Measurements from ENCODE around the gene DES. TPM values are rescaled to one million over a fixed set of nuclear protein-coding genes. Genes with fewer than 3 reads are reported as not detected.

Gene DES
- total RNA-seq, 1 donor from 2014 or later = not detected

DNA sequence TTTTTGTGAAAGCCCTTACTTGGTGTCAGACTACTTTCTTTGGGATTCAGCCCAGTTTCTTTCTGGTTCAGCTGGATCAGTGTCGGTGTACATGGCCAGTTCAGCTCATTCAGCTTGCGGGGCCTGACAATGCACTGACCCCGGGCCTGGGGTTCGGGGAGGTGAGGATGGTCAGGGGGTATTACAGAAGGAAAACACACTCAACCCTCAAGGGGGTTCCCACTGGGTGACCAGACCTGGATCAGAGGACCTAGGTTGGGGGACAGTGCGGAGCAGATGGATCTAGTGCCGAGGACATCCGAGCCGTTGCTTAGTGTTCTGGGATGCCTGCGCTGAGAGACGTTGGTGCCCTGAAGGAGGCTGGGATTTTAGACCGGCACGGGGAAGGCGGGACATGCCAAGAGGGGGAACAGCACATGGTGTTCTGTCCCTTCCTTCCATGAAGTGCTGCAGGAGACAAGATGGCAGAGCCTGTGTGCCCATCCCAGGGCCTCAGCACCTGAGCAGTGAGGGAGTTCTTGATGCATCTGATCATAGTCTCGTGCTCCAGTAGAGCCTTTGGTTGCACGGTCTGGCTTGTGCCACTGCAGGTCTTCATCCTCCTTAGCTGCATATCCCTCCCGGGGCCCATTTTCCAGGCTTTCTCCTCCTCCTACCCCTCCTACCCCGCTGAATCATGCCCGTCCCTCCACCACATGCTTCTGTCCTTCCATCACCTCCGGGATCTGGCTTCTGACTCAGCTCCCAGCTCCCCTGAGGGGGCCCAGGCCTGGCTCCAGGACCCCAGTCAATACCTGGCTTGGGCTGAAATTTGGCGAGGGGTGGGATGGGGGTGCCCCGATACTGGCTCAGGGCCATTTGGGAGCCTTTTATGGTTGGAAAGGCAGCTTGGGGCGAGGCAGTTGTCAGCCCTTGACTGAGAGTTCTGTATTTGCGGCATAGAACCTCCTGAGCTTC lies 34.5 kb downstream of the DES start:
- intact Hi-C loops (cut with micrococcal nuclease) = no loop called here

GRCh38 chr2:219453671-219454590 lies 35.8 kb downstream of the DES start:
- intact Hi-C loops (cut with micrococcal nuclease) = no loop called here

DNA sequence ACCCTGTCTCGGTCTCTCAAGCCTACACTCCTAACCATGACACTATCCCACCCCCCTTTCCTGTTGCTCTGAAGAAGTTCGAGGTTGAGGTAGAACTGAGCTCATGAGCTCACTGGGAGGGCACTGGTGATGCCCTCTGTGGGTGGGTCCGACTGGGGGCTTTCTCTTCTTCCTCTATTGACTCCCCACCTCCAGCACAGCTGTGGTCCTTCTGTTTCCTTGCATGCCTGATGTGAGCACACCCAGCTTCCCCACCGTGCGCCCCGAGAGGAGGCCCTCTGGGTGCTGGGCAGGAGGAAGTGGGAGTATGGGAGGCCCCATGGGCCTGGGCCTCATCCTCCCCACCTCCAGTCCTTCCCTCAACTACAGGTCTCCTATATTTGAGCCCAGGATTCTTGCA lies 37.4 kb downstream of the DES start:
- intact Hi-C loops (cut with micrococcal nuclease) = no loop called here

DNA sequence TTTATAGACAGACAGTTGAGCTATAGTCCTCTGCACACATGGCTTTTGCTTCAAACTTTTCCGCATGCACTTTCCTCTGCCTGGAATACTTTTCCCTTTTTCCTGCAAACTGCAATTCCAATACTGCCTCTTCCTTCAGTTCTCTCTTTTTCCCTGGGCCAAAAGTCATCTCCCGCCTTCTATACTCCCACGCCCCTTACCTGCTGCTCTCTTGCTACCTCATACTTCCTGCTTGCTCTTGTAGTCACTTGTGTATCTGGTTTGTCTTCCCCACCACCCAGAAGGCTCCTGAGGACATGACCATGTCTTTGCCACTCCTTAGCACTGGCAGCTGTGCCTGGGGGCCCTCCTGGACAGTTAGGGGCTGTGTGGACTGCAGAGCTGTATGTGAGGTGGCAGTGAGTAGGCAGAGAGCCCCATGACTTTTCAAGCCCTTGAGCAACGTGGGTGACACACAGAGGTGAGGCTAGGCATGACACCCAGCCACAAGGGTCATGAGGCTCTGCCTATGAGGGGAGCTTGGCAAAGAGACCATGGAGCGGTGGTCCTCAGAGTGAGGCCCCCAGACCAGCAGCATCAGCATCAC lies 39.7 kb downstream of the DES start:
- intact Hi-C loops (cut with micrococcal nuclease) = no loop called here

DNA sequence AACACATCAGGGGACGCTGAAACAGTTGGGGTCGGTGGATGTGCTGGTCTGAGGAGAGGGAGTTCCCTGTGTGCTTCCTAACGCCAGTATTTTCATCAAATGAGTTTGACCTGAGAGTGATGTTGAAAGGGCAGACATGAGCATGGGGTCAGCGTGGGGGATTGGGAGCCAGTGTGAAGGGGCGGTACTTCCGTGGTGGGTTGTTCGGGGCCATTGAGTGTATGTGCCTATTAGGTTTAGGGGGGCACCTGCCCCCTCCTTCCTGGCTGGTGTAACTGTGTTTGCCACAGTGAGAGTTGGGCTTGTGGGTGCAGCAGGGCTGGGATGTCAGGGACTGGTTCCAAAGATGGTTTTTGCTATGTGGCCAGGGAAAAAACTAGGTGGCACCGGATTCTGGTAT lies 40.8 kb downstream of the DES start:
- intact Hi-C loops (cut with micrococcal nuclease) = loop anchor here (1.0 kb wide), 2 partner anchors 56 to 71 kb away; no protein-coding TSS in a partner anchor

DNA sequence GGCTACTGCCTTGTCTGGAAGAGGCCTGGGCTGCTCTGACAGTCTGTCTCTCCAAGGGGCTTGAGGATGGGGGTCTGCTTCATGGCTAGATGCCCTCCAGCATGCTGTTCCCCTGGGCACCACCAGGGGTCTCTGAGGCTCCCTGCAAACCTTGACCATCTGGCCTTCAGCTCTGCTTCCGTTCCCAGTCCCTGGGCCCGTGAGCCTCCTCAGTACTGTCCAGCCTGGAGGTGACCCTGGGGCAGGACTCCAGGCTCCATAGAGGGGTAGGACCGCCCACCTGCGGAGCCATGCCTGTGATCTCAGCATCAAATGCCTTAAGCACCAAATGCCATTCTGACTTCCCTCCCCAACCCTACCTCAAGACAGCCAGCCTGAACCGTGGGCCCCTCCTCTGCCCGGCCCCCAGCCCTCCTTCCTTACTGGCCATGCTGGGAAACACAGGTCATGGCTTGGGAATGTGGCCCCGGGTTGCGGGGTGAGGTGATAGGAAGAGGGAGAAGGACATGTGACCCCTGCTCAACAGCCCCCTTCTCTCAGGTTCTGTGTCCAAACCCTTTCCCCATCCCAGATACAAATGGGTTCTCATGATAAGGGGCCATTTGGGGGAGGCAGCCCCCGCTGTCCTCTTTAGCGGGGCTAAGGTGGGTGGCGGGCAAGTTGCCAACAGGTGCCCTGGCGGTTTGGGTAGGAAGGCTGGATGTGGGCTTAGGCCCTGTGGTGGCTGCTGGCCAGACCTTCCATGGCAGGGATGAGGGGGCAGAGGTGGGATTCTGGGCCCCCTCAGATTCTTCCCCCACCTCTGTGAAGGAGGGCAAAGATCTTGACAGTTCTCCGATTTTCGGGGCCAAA lies 41.5 kb downstream of the DES start:
- intact Hi-C loops (cut with micrococcal nuclease) = loop anchor here (1.0 kb wide), 2 partner anchors 56 to 71 kb away; no protein-coding TSS in a partner anchor

DNA sequence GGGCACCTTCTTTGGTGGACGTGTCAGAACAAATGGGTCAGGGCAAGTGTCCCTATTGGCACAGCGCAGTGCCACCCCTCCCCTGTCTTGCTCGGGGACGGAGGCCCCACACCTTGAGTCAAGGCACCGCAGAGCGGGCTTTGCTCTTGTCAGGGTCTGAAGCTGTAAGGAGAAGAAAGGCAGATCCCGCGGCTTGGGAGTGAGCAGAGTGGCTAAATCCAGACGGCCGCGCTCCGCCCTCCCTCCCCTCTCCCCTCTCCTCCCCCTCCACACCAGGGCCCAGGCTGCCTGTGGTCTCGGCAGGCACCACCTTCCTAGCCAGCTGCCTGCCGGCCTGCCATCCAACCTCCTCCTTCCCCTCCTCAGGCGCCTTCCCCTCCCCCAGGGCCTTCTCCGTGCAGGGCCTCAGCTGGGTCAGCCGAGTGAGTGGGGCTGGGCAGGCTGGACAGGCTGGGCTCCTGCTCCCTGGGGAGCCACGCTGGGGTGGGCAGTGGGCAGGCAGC lies 42.3 kb downstream of the DES start:
- intact Hi-C loops (cut with micrococcal nuclease) = no loop called here

DNA sequence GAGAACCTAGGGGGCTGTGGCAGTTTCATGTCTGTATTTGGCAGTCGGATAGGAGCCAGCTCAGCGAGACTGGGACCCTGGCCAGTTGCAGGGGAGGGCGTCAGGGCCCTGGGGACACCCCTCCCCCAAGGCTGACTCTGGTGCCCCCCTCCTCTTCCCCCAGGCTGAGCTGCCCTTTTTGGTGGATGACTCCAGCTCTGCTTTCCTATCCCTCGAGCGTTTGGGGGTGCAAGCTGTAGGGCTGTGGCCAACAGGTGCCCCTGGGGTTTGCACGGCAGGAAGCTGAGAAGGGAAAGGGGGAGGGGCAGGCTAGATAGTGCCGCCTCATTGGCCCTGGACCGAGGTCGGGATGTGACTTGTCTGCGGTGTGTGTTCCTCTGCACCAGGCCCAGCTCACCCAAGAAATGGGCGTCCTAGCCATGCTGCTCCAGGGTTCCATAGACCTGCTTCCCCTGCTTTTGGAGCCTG lies 42.9 kb downstream of the DES start:
- intact Hi-C loops (cut with micrococcal nuclease) = no loop called here

- intact Hi-C loops (cut with micrococcal nuclease) = no loop called here
Measured at GRCh38 chr2:219461669-219462068, 43.5 kb downstream of the DES start.

GRCh38 chr2:219462349-219462748 lies 44.2 kb downstream of the DES start:
- intact Hi-C loops (cut with micrococcal nuclease) = no loop called here

DNA sequence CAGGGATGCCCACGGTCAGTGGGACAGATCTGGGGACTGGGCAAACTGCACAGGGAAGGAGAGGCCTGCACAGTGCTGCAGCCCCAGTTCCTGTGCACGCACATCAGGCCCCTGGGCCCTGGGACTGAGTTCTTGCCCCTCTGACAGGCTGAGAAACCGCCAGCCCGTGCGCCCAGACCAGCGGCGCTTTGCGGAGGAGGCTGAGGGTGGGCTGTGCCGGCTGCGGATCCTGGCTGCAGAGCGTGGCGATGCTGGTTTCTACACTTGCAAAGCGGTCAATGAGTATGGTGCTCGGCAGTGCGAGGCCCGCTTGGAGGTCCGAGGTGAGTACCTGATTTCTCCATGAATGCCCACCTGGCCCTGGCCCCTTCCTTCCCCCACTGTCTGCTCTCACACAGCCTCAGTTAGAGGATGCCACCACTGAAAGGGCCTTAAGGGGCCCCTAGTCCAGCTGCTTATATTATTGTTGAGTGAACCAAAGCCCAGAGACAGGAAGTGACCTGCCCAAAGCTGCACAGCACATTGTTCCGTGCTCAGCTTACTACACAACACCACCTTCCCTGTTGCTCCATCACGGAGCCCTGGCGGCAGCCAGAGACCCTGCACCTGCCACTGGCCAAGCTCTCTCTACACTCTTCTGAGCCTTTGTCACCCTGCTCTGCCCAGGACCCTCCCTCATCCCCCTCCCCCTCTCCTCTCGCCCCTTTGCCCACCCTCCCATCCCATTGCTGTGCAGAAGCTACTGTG lies 46.3 kb downstream of the DES start:
- intact Hi-C loops (cut with micrococcal nuclease) = no loop called here

GRCh38 chr2:219465659-219466561 lies 47.7 kb downstream of the DES start:
- intact Hi-C loops (cut with micrococcal nuclease) = no loop called here

GRCh38 chr2:219466816-219467735 lies 48.9 kb downstream of the DES start:
- intact Hi-C loops (cut with micrococcal nuclease) = no loop called here

GRCh38 chr2:219467736-219468075 lies 49.5 kb downstream of the DES start:
- intact Hi-C loops (cut with micrococcal nuclease) = no loop called here

- intact Hi-C loops (cut with micrococcal nuclease) = no loop called here
Measured at GRCh38 chr2:219468410-219469185, 50.4 kb downstream of the DES start.

GRCh38 chr2:219469186-219469724 lies 51.1 kb downstream of the DES start:
- intact Hi-C loops (cut with micrococcal nuclease) = no loop called here

Measured in T-helper 1 cell treated with Interleukin-12 subunit alpha and Interleukin-12 subunit beta and Interleukin-4 antibody, amounts not matched to agents 30 ng/mL and 1 ng/mL, for 36 hours (primary cell).